Activated CD4-positive, alpha-beta T cell treated with anti-CD3 and anti-CD28 coated beads for 1 hour (primary cell): ENCODE measurements around the gene ORC6.

Experiments used
- DNase-seq: peaks from one replicate; pipeline ENCODE4 v3.0.0-alpha.2; 2020

Gene ORC6

GRCh38 chr16:46733319-46733830 is 43.9 kb downstream of the ORC6 start:
- no peak for DNase-seq

DNA sequence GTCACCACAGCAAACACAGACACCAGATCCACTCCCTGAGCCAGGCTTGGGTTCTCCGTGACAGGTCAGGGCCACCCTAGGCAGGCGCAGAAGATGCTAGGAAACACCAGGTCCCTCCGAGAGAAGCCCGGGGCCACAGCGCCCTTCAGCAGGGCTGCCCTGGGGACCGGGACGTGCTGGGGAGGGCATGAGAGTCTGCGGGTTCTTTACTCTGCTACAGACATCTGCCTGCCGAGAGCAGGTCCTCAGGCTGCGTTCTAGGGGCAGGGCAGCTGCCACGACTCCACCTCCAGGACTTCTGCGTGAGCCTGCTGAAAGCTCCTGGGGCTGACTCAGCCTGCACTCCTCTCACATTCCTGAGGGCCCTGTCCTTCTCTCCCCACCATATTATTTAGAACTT is 47.2 kb downstream of the ORC6 start:
- DNase-seq, result no peak

DNA sequence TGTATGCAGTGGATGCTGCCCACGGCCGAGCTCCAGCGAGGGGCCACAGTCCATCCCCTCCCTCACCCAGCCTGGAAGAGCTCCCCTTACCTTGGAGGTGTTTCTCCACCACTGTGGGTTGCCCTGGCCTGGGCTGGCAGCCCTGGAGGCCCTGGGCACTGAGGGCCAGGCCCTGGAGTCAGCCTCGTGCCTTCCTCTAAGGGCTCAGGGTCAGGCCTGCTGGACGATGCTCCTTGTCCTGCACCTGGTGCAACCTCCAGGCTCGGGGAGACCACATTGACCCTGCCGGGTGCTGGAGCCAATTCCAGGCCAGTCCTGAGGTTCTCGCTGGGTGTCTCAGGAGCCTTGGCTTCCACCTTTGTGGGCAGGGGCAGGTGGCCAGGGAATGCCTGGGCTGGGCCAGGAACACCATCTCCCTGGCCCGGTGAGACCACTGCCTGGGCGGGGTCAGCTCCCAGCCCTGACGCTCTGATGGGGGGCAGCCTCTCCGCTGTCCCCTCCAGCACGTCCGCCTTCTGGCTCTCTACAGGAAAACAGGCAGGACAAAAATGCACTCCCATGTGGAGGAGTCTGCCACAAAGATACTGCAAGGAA is 48.3 kb downstream of the ORC6 start:
- no peak for DNase-seq

GRCh38 chr16:46739934-46740333 is 50.5 kb downstream of the ORC6 start:
- DNase-seq, result no peak

GRCh38 chr16:46743232-46743719 is 53.8 kb downstream of the ORC6 start:
- no peak for DNase-seq

DNA sequence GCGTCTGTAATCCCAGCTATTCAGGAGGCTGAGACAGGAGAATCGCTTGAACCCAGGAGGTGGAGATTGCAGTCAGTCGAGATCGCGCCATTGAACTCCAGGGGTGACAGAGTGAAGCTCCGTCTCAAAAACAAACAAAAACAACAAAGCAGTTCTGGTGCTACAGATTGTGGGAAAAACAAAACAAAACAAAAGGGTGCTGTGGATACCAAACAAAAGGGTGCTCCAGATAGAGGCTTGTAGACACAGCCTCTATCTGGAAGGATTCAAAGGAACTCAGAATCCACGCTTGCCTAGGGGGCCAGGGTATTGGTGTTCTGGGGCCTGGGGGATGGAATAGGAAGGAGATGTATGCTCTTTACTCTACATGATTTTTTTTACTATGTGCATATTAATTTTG is 56.2 kb downstream of the ORC6 start:
- DNase-seq, result no peak

- no peak for DNase-seq
Observed at GRCh38 chr16:46746821-46747776, 57.6 kb downstream of the ORC6 start.
